ENCODE data around the gene GABARAPL2. TPM values are rescaled to one million over a fixed set of nuclear protein-coding genes. Genes with fewer than 3 reads are reported as not detected.

GABARAPL2 gene
- total and polyA plus RNA-seq, 12 donors: 93.9 to 200 (median 167) TPM

DNA sequence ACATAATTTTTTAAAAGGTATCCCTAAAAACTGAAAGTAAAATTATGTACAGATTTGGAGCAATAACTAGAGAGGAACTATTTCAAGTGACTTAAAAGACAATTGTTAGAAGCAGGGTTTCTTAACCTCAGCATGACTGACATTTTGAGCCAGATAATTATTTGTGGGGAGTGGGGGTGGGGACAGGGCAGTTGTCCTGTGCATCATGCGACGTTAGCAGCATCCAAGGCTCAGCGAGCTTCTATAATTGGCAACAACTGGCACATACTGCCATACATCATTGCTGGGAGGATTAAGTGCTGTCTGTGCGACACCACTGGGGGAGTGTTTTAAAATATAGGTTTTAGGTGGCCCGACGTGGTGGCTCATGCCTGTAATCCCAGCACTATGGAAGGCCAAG lies 27.1 kb downstream of the GABARAPL2 start:
- H3K4me1 ChIP-seq (replicated peaks in 1 of 2): peaks cover 0 to 6% of the 10 kb centered on the region in 2 donors
- WGBS, 4 donors: 87 to 91% (median 90%) methylated on average over 6 of the region's 6 CpGs
- H3K9me3 ChIP-seq (replicated peaks in 1 of 3): no peaks in the 10 kb centered on the region
- no peaks in the 10 kb centered on the region for H3K36me3 ChIP-seq (replicated peaks in 1 of 2)
- H3K27ac ChIP-seq: no peak overlapping the region
- intact Hi-C loops (cut with DNase I): no loop called here
- no peak overlapping the region for H3K4me3 ChIP-seq
- H3K27me3 ChIP-seq: no peaks in the 10 kb centered on the region
- TF ChIP-seq, protein P1, sequence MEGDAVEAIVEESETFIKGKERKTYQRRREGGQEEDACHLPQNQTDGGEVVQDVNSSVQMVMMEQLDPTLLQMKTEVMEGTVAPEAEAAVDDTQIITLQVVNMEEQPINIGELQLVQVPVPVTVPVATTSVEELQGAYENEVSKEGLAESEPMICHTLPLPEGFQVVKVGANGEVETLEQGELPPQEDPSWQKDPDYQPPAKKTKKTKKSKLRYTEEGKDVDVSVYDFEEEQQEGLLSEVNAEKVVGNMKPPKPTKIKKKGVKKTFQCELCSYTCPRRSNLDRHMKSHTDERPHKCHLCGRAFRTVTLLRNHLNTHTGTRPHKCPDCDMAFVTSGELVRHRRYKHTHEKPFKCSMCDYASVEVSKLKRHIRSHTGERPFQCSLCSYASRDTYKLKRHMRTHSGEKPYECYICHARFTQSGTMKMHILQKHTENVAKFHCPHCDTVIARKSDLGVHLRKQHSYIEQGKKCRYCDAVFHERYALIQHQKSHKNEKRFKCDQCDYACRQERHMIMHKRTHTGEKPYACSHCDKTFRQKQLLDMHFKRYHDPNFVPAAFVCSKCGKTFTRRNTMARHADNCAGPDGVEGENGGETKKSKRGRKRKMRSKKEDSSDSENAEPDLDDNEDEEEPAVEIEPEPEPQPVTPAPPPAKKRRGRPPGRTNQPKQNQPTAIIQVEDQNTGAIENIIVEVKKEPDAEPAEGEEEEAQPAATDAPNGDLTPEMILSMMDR (IDR thresholded peaks at IDR 0.05): no peak
- TF ChIP-seq POLR2A (IDR thresholded peaks at IDR 0.05): no peak
- no peak for DNase-seq

DNA sequence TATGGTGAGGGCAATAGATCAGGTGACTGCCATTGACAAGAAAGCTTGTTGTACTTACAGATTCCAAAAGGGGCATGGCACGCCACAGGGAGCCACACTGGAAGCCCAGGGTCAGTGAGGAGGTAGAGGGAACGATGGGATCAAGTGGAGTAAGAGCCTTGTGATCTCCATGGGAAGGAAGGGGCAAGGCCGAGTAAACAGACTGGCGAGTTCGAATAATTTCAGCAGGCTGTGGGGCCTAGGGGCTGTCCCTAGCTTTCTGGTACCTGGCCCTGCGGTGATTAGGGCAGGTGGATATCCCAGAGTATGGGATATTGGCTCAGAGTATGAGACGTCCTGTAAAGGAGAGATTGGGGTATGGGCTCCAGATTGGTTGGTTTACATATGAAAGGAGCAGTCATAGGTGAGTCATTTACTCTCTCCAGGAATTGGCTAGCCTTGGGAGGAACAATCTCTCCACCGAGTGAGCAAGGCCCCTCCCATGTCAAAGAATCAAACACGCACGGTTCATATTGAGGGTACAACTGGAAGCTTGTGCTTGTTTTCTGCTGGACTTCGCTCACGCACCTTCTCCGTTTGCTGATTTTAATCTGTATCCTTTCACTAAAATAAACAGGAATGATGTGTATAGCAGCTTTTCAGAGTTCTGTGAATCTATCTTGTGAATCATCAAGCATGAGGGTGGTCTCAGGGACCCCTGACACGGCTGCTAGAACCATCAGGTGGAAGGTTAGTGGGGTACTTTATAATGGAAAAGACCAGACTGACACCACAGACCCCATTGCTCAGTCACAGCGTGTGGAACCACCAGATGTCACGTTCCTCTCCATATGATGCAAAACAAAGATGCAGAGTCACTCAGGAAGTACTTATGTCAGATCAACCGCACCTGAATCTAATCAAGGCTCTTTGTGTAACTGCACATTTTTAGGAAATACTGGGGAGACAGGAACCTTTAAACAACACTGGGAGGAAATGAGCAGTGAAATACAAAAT lies 27.9 kb downstream of the GABARAPL2 start:
- intact Hi-C loops (cut with DNase I): no loop called here
- peak in 2 of 7 donors; percentile 28 to 33 for DNase-seq
- Histone ChIP-seq H3K4me3 (no peak overlapping the region), H3K27ac (no peak overlapping the region), H3K36me3 (replicated peaks in 1 of 2) (no peaks in the 10 kb centered on the region), H3K4me1 (replicated peaks in 1 of 2) (peaks cover 0 to 6% of the 10 kb centered on the region in 2 donors), H3K9me3 (replicated peaks in 1 of 3) (no peaks in the 10 kb centered on the region), H3K27me3 (no peaks in the 10 kb centered on the region)
- WGBS, 4 donors: 66 to 75% (median 72%) methylated on average over 17 of the region's 17 CpGs
- TF ChIP-seq, protein P1 (IDR thresholded peaks at IDR 0.05): no peak
- TF ChIP-seq POLR2A (IDR thresholded peaks at IDR 0.05): no peak

DNA sequence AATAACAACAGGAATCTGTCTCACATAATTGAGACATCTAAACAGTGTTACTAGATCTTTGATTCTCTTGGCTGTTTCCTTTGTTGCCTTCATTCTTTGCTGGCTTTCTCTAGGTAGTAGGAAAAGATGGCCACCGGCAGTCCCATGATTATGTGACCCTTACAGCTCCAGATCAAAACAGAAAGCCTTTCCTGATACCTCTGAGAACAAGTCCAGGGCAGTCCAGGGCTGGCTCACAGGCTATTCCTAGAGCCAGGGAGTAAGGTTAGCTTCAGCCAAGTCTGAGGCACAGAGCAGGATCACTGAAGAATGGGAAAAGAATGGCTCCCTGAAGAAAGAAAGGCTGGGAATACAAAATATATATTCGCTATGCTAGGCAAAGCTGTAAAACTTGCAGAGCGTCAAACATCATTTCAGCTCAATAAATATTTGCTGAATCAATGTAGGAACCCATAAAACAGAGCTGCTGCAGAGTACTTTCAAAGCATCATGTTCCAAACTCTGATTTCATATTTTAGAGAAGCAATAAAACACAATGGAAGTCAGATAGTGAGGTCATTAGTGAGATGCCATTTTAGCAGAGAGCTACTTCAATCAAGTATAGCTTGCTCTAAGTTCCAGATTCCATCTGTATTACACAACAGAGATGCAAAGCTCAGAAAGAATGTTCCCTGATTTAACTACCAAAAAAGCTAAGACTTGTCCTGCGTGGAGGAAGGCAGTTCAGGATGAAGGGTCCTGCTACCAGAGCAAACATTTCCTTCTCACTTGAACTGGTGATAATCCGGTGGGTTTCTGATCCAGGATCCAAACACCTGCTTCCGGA lies 33.5 kb downstream of the GABARAPL2 start:
- H3K36me3 ChIP-seq (replicated peaks in 1 of 2): peaks cover 0 to 38% of the 10 kb centered on the region in 2 donors
- intact Hi-C loops (cut with DNase I): no loop called here
- no peak overlapping the region for H3K4me3 ChIP-seq
- no peak overlapping the region for H3K27ac ChIP-seq
- H3K27me3 ChIP-seq: no peaks in the 10 kb centered on the region
- no peaks in the 10 kb centered on the region for H3K4me1 ChIP-seq (replicated peaks in 1 of 2)
- no peaks in the 10 kb centered on the region for H3K9me3 ChIP-seq (replicated peaks in 1 of 3)
- WGBS, 4 donors: 95 to 98% (median 96%) methylated on average over 6 of the region's 6 CpGs
- TF ChIP-seq, protein P1 (IDR thresholded peaks at IDR 0.05): no peak
- no peak for TF ChIP-seq POLR2A (IDR thresholded peaks at IDR 0.05)
- DNase-seq: no peak

DNA sequence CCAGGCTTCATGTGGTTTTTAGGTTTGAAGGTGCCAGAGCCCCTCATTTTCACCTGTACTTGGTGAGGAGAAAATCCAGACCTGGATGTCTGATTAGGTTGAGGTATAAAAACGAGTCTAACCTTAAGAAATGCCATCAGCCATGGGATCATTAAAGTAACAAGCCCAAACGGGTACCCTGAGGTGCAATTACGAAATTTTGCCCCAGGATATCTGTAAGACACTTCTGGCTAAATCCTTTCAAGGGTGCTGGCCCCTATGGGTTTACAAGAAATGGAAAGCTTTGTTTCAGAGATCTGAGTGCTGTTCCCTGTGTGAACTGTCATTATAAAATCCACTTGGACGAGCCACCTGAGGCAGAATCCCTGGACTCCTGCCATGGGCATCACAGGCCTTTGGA lies 37.1 kb downstream of the GABARAPL2 start:
- Histone ChIP-seq H3K4me1 (replicated peaks in 1 of 2) (no peaks in the 10 kb centered on the region), H3K27me3 (no peaks in the 10 kb centered on the region), H3K4me3 (no peak overlapping the region), H3K27ac (no peak overlapping the region), H3K9me3 (replicated peaks in 1 of 3) (no peaks in the 10 kb centered on the region), H3K36me3 (replicated peaks in 1 of 2) (peaks cover 0 to 60% of the 10 kb centered on the region in 2 donors)
- WGBS, 4 donors: 92 to 96% (median 94%) methylated on average over 4 of the region's 4 CpGs
- intact Hi-C loops (cut with DNase I): no loop called here
- no peak for TF ChIP-seq POLR2A (IDR thresholded peaks at IDR 0.05)
- TF ChIP-seq, protein P1 (IDR thresholded peaks at IDR 0.05): no peak
- no peak for DNase-seq

Data from adrenal gland (tissue), 12 donors.